Common myeloid progenitor, CD34-positive (primary cell): Measurements from ENCODE around the gene GPC5.
"Not testable (repeated sequence)": the region's sequence is repeated elsewhere in the genome, so short reads cannot be mapped to it uniquely, and the experiment has no call there.

Experiments used
- CTCF ChIA-PET: fragments of 350-600 bp; sonication (Branson Sonifier 250); formaldehyde crosslinking; loops from one replicate; lab custom pipeline; 2021; ENCODE audit warnings: antibody characterized with exemption; lab: Charles Lee
- POLR2A ChIA-PET: fragments of 350-600 bp; sonication (Branson Sonifier 250); formaldehyde crosslinking; loops from one replicate; lab custom pipeline; 2021; ENCODE audit warnings: antibody characterized with exemption; lab: Charles Lee
- DNase-seq, 3 donors: peaks; one replicate each; pipeline versions ENCODE4 v3.0.0 to v3.0.0-alpha.2; 2013
- H3K27ac ChIP-seq, 2 experiments: 1 replicate in 1 of 2; 2 replicates in 1 of 2; pipeline ENCODE4 v1.7.0; 2013; ENCODE audit warnings: inconsistent platforms in 2 of 2, low read length in 2 of 2, mild to moderate bottlenecking in 2 of 2, low read depth in 1 of 2, moderate library complexity in 1 of 2; ENCODE audit not compliant: severe bottlenecking in 2 of 2, insufficient read depth in 1 of 2, poor library complexity in 1 of 2
- H3K27me3 ChIP-seq, 5 experiments: replicated peaks in 2 of 5; 1 replicate in 3 of 5; 2 replicates in 2 of 5; pipeline versions ENCODE4 v1.6.1 to v1.7.0; 2013; ENCODE audit warnings: low read length in 4 of 5, mild to moderate bottlenecking in 2 of 5, moderate library complexity in 2 of 5, inconsistent platforms in 1 of 5; ENCODE audit not compliant: insufficient read depth in 5 of 5, control insufficient read depth in 4 of 5
- H3K36me3 ChIP-seq, 4 experiments: 1 replicate in 2 of 4; 2 replicates in 2 of 4; pipeline versions ENCODE4 v1.6.1 to v1.7.0; 2013; ENCODE audit warnings: low read length in 3 of 4, control low read depth in 1 of 4, mild to moderate bottlenecking in 1 of 4; ENCODE audit not compliant: control insufficient read depth in 4 of 4, insufficient read depth in 4 of 4
- H3K4me1 ChIP-seq, 4 experiments: 1 replicate in 3 of 4; 2 replicates in 1 of 4; pipeline versions ENCODE4 v1.6.1 to v1.7.1; 2013; ENCODE audit warnings: low read length in 3 of 4, mild to moderate bottlenecking in 3 of 4, control low read depth in 1 of 4, inconsistent platforms in 1 of 4, moderate library complexity in 1 of 4; ENCODE audit not compliant: control insufficient read depth in 4 of 4, insufficient read depth in 4 of 4; ENCODE audit errors: control extremely low read depth in 1 of 4
- H3K4me3 ChIP-seq, 7 experiments: 1 replicate in 4 of 7; 2 replicates in 3 of 7; pipeline versions ENCODE4 v1.5.1 to v1.7.0; 2013; ENCODE audit warnings: mild to moderate bottlenecking in 7 of 7, low read length in 6 of 7, moderate library complexity in 6 of 7, inconsistent platforms in 2 of 7, low read depth in 2 of 7, control low read depth in 1 of 7; ENCODE audit not compliant: insufficient read depth in 4 of 7, control insufficient read depth in 1 of 7; ENCODE audit errors: extremely low read depth in 1 of 7
- H3K9me3 ChIP-seq, 5 experiments: 1 replicate in 4 of 5; 2 replicates in 1 of 5; pipeline versions ENCODE4 v1.6.1 to v1.7.1; 2013; ENCODE audit warnings: low read length in 4 of 5, mild to moderate bottlenecking in 2 of 5, inconsistent platforms in 1 of 5, low read depth in 1 of 5, moderate library complexity in 1 of 5; ENCODE audit not compliant: control insufficient read depth in 4 of 5, insufficient read depth in 2 of 5; ENCODE audit errors: control extremely low read depth in 1 of 5
- WGBS: methylation state at CpG from one replicate; pipeline ENCODE4 v1.1.5; 2013; ENCODE audit not compliant: insufficient coverage; 5-methylcytosine and 5-hydroxymethylcytosine counted together

Gene GPC5

GRCh38 chr13:92535222-92536006, 1137.0 kb downstream of the GPC5 start:
- H3K4me1 ChIP-seq: no peaks in the 10 kb centered on the region
- WGBS: 82% methylated on average over 4 of the region's 6 CpGs
- H3K9me3 ChIP-seq: no peaks in the 10 kb centered on the region
- no peaks in the 10 kb centered on the region for H3K36me3 ChIP-seq
- CTCF ChIA-PET: no interaction called here
- H3K27ac ChIP-seq: no peak overlapping the region
- POLR2A ChIA-PET: no interaction called here
- H3K4me3 ChIP-seq: no peak overlapping the region
- DNase-seq: no peak
- no peaks in the 10 kb centered on the region for H3K27me3 ChIP-seq

- H3K4me1 ChIP-seq: no peaks in the 10 kb centered on the region
- POLR2A ChIA-PET: no interaction called here
- DNase-seq: no peak
Observed at GRCh38 chr13:92537471-92537870, 1139.0 kb downstream of the GPC5 start.

DNA sequence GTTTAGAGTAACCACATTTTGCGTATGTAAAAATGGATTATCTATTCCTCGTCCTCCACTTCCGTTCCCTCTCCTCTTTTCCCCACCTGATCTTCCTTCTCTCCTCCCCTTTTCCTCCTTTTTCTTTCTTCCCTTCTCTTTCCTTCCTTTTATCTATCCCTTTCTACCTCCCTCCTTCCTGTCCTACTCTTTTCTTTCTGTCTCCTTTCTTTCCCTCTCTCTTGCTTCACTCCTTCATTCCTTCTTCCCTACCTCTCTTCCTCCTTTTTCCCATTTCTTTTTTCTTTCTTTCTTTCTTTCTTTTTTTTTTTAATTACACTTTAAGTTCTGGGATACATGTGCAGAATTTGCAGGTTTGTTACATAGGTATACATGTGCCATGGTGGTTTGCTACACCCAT, 1139.7 kb downstream of the GPC5 start:
- no peak overlapping the region for H3K27ac ChIP-seq
- H3K9me3 ChIP-seq: no peaks in the 10 kb centered on the region
- POLR2A ChIA-PET: no interaction called here
- 100% methylated on average over 3 of the region's 3 CpGs for WGBS
- CTCF ChIA-PET: no interaction called here
- H3K36me3 ChIP-seq: no peaks in the 10 kb centered on the region
- no peak overlapping the region for H3K4me3 ChIP-seq
- no peaks in the 10 kb centered on the region for H3K27me3 ChIP-seq
- no peak for DNase-seq
- no peaks in the 10 kb centered on the region for H3K4me1 ChIP-seq

More at GRCh38 chr13:92537471-92537870, 1139.0 kb downstream of the GPC5 start:
- Histone ChIP-seq H3K27ac (no peak overlapping the region), H3K4me3 (no peak overlapping the region), H3K36me3 (no peaks in the 10 kb centered on the region), H3K9me3 (no peaks in the 10 kb centered on the region), H3K27me3 (no peaks in the 10 kb centered on the region)
- CTCF ChIA-PET: no interaction called here
- no CpG with 5 or more reads among the region's 2 CpGs for WGBS

- 93% methylated on average over 3 of the region's 4 CpGs for WGBS
- H3K9me3 ChIP-seq, H3K36me3 ChIP-seq, H3K27ac ChIP-seq, H3K4me1 ChIP-seq, POLR2A ChIA-PET, H3K4me3 ChIP-seq, H3K27me3 ChIP-seq, DNase-seq, CTCF ChIA-PET: not testable (repeated sequence)
Observed at GRCh38 chr13:92539148-92539547, 1140.7 kb downstream of the GPC5 start.

- CTCF ChIA-PET: no interaction called here
- no peak overlapping the region for H3K27ac ChIP-seq
- no peaks in the 10 kb centered on the region for H3K36me3 ChIP-seq
- H3K27me3 ChIP-seq: no peaks in the 10 kb centered on the region
- H3K9me3 ChIP-seq: no peaks in the 10 kb centered on the region
- 100% methylated on average over 1 of the region's 3 CpGs for WGBS
- POLR2A ChIA-PET: no interaction called here
- H3K4me1 ChIP-seq: no peaks in the 10 kb centered on the region
- no peak for DNase-seq
- H3K4me3 ChIP-seq: no peak overlapping the region
Observed at GRCh38 chr13:92547266-92547665, 1148.8 kb downstream of the GPC5 start.

GRCh38 chr13:92549276-92549675, 1150.9 kb downstream of the GPC5 start:
- H3K9me3 ChIP-seq: no peaks in the 10 kb centered on the region
- no peak for DNase-seq
- H3K27ac ChIP-seq: no peak overlapping the region
- no peaks in the 10 kb centered on the region for H3K4me1 ChIP-seq
- no peak overlapping the region for H3K4me3 ChIP-seq
- no peaks in the 10 kb centered on the region for H3K27me3 ChIP-seq
- ChIA-PET CTCF (no interaction called here), POLR2A (no interaction called here)
- no CpG with 5 or more reads among the region's 1 CpG for WGBS
- H3K36me3 ChIP-seq: no peaks in the 10 kb centered on the region

DNA sequence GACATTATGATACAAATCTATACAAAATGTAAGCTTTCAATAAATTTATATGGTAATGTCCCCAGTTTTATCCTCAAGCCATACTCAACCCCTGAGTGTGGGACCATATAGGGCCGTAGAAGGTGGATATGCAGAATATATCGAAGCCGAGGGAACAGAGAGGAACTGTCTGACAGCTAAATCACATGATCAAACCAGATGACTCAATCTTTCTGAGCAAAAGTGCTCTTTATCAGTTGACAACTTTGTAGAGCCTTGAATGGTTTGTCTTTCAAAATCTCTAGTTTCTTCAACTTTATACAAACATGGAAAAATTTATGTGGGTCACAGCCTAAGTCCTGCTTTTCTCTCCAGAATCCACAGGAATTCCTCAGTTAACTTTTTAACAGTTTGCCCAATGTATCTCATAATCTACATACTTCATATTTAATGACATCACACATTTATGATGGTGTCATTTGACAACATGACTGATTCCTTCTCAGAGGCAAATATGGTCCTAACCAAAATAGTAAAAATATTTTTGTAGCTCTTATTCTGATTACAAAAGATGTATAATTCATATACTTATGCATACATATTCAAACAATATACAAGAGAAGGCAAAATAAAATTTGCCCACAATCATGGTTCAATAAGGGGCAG, 1155.2 kb downstream of the GPC5 start:
- Histone ChIP-seq H3K4me1 (no peaks in the 10 kb centered on the region), H3K27ac (no peak overlapping the region), H3K9me3 (no peaks in the 10 kb centered on the region), H3K27me3 (no peaks in the 10 kb centered on the region), H3K36me3 (no peaks in the 10 kb centered on the region), H3K4me3 (no peak overlapping the region)
- POLR2A ChIA-PET: no interaction called here
- 100% methylated on average over 2 of the region's 3 CpGs for WGBS
- CTCF ChIA-PET: no interaction called here
- no peak for DNase-seq
